Bronchus fibroblast of lung (primary cell): ENCODE results near the gene KRTAP13-3. TPM values are rescaled to one million over a fixed set of nuclear protein-coding genes. Genes with fewer than 3 reads are reported as not detected.

Experiments used
- total RNA-seq: library from RNA; depleted of rRNA; stranded (reverse); fragments of >200 nt; gene quantifications from 2 replicates; pipeline ENCODE4 v1.2.3, GENCODE V29; 2015

KRTAP13-3 gene
- not detected in 2 replicates for total RNA-seq

GRCh38 chr21:30425826-30426225, at the start of gene KRTAP13-3:
TSS of gene KRTAP13-3 (minus strand) at chr21:30425926. CDS start at chr21:30425912, 14 bp downstream.

GRCh38 chr21:30439975-30440374, 14.2 kb upstream of the KRTAP13-3 start, which contains the start of gene KRTAP15-1:
TSS of gene KRTAP15-1 (plus strand) at chr21:30440275. CDS start at chr21:30440328, 53 bp downstream.

GRCh38 chr21:30430170-30430655, 4.5 kb upstream of the KRTAP13-3 start, which contains the start of gene KRTAP13-4:
TSS of gene KRTAP13-4 (plus strand) at chr21:30430220. CDS start at chr21:30430276, 56 bp downstream.

GRCh38 chr21:30395731-30396130, 30.0 kb downstream of the KRTAP13-3 start, which contains the start of gene KRTAP13-1:
TSS of gene KRTAP13-1 (plus strand) at chr21:30396031. CDS start at chr21:30396087, 56 bp downstream.

Other genes with a start within 250 kb of the KRTAP13-3 start
- gene CLDN8, start 209.8 kb downstream of the KRTAP13-3 start, total RNA-seq, result not detected in 2 replicates
- not detected in 2 replicates for gene KRTAP24-1, start 143.0 kb downstream of the KRTAP13-3 start, total RNA-seq
- not detected in 2 replicates for gene KRTAP25-1, start 136.4 kb downstream of the KRTAP13-3 start, total RNA-seq
- gene KRTAP26-1, start 105.6 kb downstream of the KRTAP13-3 start, total RNA-seq, result not detected in 2 replicates
- not detected in 2 replicates for gene KRTAP27-1, start 88.2 kb downstream of the KRTAP13-3 start, total RNA-seq
- not detected in 2 replicates for gene KRTAP23-1, start 77.3 kb downstream of the KRTAP13-3 start, total RNA-seq
- not detected in 2 replicates for gene KRTAP13-2, start 53.7 kb downstream of the KRTAP13-3 start, total RNA-seq
- gene KRTAP13-1, start 29.9 kb downstream of the KRTAP13-3 start, total RNA-seq, result not detected in 2 replicates
- not detected in 2 replicates for gene KRTAP13-4, start 4.3 kb upstream of the KRTAP13-3 start, total RNA-seq
- gene KRTAP15-1, start 14.3 kb upstream of the KRTAP13-3 start, total RNA-seq, result not detected in 2 replicates
- gene KRTAP19-1, start 54.4 kb upstream of the KRTAP13-3 start, total RNA-seq, result not detected in 2 replicates
- not detected in 2 replicates for gene KRTAP19-2, start 61.5 kb upstream of the KRTAP13-3 start, total RNA-seq
- not detected in 2 replicates for gene KRTAP19-3, start 66.1 kb upstream of the KRTAP13-3 start, total RNA-seq
- not detected in 2 replicates for gene KRTAP19-4, start 71.2 kb upstream of the KRTAP13-3 start, total RNA-seq
- gene KRTAP19-5, start 76.2 kb upstream of the KRTAP13-3 start, total RNA-seq, result not detected in 2 replicates
- gene KRTAP19-6, start 115.9 kb upstream of the KRTAP13-3 start, total RNA-seq, result not detected in 2 replicates
- not detected in 2 replicates for gene KRTAP19-7, start 135.4 kb upstream of the KRTAP13-3 start, total RNA-seq
- gene KRTAP22-2, start 164.5 kb upstream of the KRTAP13-3 start, total RNA-seq, result not detected in 2 replicates
- not detected in 2 replicates for gene KRTAP6-3, start 166.5 kb upstream of the KRTAP13-3 start, total RNA-seq
- gene KRTAP6-2, start 173.0 kb upstream of the KRTAP13-3 start, total RNA-seq, result not detected in 2 replicates
- gene KRTAP22-1, start 175.2 kb upstream of the KRTAP13-3 start, total RNA-seq, result not detected in 2 replicates
- gene KRTAP6-1, start 188.0 kb upstream of the KRTAP13-3 start, total RNA-seq, result not detected in 2 replicates
- not detected in 2 replicates for gene KRTAP20-1, start 190.5 kb upstream of the KRTAP13-3 start, total RNA-seq
- not detected in 2 replicates for gene KRTAP20-4, start 194.7 kb upstream of the KRTAP13-3 start, total RNA-seq
- gene KRTAP20-2, start 209.3 kb upstream of the KRTAP13-3 start, total RNA-seq, result not detected in 2 replicates
- gene KRTAP20-3, start 216.9 kb upstream of the KRTAP13-3 start, total RNA-seq, result not detected in 2 replicates